ENCODE measurements around the gene NRP2.

- no peak for TF ChIP-seq EP300 (IDR thresholded peaks at IDR 0.05)
- TF ChIP-seq POLR2A (IDR thresholded peaks at IDR 0.05) = no peak
Measured at GRCh38 chr2:205835923-205836322, 153.6 kb downstream of the NRP2 start.

Measured in ovary (tissue), 1 donor.